ENCODE measurements around the gene ABTB1.

GRCh38 chr3:127662001-127662469 lies 10.7 kb upstream of the ABTB1 start:
- TF ChIP-seq CTCF (IDR thresholded peaks at IDR 0.05; ENCODE audit: insufficient read depth, low read depth, low read length) (no peak), EZH2 (IDR thresholded peaks at IDR 0.05; ENCODE audit: insufficient read depth, low read length) (no peak)
